Putamen (tissue), 1 donor: ENCODE results near the gene DHRSX.
"Not testable (repeated sequence)": the region's sequence is repeated elsewhere in the genome, so short reads cannot be mapped to it uniquely, and the experiment has no call there.

ENCODE experiments used
- DNase-seq: peaks from one replicate; pipeline ENCODE4 v3.0.0-alpha.2; 2016; ENCODE audit warnings: low spot score

DHRSX gene

DNA sequence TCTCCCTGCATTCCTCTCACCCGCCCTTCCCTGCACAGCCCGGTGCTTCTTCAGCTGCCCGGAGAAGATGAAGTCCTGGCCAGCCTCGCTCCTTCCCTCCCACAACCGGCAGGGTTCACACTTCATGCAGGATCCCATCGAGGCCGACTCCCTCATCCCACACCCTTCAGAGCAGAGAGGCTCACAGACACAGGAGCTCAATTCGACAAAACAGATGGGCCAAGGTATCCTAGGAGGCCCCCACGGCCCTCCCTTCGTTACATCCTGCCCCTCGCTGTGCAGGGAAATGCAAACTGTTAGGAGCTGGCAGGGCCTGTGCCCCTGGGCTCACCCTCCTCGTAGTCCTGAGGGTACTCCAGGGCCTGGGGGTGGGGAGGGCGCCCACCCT lies 238.1 kb downstream of the DHRSX start:
- no peak for DNase-seq

DNA sequence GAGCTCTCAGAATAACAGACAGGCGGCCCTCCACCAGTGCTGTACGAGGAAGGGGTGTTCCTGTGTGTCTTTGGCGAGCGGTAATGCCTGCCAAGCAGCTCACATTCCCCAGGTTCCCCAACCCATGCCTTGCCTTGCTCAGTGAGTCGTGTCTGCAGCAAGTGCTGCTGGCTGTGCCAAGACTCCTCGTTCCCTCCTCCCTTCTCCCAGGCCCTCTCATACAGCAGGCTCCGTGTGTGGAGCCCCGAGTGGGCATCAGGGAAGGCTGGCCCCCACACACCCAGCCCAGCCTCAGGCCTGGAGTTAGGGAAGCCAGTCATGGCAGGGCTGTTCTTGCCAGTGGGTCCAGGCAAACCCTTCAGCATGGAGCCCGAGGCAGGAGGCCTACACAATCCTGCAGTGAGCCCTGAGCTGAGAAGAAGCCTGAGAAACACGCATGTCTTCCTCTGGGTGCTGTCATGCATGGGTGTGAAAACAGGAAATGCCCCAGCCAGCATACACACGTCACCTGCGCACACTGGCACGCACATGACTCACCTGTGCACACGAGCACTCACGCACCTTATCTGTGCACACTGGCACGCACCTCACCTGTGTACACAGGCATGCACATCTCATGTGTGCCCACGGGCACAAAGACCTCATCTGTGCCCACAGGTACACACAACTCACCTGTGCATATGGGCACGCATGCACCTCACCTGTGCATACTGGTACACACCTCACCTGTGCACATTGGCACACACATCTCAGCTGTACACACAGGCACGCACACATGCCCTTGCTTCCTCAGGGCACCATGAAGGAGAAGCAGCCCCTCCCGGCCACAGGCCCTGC lies 238.7 kb downstream of the DHRSX start:
- peak; percentile 11 for DNase-seq

DNA sequence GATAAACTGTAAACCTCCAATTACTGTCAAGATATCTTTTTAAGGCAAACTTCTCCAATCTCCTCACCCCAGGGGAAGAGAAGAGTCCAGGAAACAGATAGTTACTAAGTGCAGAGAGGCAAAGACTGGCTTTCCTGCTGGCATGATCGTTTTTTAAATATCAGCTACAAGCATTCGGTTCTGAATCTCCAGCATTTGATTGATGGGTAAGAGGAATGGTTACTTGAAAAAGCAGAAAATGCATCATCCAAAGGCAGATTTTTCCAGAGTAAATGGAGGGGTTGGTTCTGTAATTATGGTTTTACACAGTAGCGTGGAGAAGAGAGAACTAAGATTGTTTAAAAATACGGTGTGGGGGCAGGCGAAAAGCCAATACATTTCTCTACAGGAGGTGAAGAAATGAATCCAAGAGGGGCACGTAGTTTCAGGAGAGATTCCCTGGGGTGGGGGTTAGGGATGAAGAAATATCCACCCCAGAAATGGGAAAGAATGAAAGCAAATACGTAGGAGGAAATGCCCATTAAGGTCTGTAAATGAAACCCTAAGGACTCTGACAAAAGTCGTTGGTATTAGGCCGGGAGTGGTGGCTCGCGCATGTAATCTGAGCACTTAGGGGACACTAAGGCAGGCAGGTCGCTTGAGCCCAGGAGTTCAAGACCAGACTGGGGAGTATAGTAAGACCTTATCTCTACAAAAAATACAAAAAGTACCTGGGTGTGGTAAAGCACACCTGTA lies 248.3 kb downstream of the DHRSX start:
- DNase-seq: no peak

DNA sequence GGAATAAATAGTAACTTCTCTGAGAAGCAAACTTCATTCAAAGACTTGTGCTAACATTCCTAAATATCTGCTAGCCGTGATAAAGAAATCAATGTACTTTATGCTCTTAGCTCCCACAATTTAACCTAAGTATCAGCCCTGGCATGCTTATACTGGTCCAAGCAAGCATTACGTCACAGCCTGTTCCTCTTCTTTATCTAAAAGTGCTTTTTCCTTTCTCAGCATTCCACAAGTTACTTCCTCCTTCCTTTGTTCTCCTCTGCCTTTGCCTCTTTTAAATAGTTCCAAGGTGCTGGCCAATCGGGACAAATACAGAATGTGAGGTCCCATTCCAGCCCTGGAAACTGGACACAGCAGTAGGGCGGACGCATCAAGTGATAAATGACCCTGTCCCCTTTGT lies 249.6 kb downstream of the DHRSX start:
- no peak for DNase-seq

DNA sequence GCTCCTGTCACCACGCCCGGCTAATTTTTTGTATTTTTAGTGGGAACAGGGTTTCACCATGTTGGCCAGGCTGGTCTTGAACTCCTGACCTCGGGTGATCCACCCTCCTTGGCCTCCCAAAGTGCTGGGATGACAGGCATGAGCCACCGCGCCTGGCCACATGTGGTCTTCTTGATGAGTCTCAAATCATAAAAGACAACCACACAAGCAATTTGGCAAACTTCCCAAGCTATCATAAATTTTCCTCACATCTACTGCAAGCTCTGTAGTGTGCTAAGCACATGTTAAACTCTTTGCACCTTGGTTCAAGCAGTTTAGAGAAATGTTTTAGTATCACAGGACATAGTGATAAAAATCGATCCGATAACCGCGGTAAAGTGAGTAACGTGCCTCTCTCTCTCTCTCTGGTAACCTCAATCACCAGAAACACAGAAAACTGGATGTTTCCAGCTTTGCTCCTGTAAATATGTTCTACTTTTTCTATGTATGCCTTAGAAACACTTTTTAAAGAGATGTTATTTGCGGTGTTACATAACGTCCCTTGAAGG lies 256.8 kb downstream of the DHRSX start:
- no peak for DNase-seq

DNA sequence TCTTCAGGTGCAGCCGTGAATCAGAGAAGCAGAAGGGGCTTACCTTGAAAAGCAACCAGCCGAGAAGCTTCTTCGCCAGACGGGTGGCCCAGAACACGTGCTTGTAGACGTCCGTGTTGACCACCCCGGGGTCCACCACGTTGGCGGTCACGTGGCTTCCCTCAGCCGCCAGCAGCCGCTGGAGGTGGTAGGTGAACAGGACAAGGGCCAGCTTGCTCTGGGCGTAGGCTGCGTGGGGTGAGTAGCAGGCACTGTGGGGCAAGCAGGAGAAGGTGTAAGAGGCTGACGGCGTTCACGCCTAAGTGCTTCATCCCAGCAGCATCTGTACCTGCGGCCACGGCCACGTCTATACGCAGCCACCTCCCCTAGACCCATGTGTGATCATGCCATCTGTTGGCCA lies 257.8 kb downstream of the DHRSX start:
- no peak for DNase-seq

DNA sequence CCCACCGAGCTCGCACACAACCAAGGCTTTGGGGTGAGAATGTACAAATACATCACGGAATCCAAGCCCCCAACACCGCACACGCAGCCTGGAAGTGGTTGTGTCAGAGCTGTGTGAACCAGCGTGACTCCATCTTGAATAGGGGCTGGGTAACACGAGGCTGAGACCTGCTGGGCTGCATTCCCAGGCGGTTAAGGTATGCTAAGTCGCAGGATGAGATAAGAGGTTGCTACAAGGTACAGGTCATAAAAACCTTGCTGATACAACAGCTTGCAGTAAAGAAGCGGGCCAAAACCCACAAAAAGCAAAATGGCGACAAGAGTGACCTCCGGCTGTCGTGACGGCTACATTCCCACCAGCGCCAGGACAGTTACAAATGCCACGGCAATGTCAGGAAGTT lies 258.4 kb downstream of the DHRSX start:
- DNase-seq: no peak

DNA sequence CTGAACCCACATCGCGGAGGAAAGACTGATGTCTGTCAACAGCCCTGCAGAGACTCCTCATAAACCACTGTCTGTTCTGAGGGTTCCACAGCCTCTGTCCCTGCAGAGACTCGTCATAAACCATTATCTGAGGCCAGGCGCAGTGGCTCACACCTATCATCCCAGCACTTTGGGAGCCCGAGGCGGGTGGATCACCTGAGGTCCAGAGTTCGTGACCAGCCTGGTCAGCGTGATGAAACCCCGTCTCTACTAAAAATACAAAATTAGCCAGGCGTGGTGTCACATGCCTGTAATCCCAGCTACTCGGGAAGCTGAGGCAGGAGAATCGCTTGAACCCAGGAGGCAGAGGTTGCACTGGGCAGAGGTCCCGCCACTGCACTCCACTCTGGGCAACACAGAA lies 259.3 kb downstream of the DHRSX start:
- DNase-seq: not testable (repeated sequence)

DNA sequence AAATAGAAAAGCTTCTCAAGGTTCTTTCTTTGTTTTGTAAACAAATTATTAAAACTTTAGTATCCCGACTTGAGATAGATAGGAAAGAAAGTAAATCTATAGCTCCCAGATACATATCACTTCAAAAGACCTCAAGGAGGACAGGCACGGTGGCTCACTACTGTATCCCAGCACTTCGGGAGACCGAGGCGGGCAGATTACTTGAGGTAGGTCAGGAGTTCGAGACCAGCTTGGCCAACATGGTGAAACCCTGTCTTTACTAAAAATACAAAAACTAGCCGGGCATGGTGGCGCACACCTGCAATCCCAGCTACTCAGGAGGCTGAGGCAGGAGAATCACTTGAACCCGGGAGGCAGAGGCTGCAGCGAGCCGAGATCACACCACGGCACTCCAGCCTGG lies 260.0 kb downstream of the DHRSX start:
- not testable (repeated sequence) for DNase-seq

DNA sequence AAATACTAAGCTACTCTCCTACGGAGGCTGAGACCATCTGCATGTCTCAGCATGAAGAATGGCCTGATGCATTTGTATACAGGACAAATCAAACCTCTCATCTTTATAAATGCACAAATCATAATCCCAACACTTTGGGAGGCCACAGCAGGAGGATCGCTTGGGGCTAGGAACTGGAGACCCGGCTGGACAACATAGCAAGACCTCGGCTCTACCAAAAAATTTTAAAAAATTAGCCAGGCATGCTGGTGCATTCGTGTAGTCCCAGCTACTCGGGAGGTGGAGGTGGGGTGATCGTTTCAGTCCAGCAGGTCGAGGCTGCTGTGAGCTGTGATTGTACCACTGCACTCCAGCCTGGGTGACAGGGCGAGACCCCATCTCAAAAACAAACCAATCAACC lies 262.8 kb downstream of the DHRSX start:
- no peak for DNase-seq

DNA sequence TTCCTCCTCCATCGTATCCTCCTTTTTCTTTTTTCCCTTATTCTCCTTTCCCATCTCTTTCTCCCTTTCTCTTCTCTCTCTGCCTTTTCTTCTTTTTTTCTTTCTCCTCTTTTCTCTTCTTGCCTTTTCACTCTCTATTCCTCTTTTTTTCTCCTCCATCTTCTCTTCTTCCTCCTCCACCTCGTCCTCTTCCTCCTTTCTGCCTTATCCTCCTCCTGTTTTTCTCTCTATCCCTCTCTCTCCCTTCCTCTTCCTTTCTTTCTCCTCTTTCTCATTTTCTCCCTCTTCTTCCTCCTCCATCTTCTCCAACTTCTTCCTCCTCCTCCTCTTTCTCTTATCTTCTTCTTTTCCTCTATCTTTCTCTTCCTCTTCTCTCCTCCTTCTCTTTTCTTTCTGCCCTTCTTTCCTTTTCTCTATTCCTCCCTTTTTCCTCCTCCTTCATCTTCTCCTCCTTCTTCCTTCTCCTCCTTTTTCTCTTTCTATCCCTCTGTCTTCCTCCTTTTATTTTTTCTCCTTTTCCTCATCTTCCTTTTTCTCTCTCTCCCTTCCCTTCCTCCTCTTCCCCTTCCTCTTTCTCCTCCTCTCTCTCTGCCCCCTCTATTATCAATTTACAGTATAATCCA lies 269.1 kb downstream of the DHRSX start:
- DNase-seq: no peak

DNA sequence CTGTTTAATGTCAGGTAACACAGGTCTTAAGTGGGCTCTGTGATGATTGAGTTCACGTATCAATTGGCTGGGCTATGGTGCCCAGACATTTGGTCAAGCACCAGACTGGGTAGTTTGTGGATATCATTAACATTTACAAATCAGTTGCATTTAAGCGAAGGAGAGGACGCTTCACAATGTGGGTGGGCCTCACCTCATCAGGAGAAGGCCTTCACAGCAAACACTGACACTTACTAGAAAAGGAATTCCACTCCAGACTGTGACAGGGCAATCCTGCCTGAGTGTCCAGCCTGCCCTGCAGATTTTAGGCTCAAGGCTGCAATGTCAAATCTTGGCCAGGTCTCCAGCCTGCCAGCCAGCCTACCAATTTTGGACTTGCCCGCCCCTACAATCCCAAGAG lies 270.3 kb downstream of the DHRSX start:
- DNase-seq: no peak

DNA sequence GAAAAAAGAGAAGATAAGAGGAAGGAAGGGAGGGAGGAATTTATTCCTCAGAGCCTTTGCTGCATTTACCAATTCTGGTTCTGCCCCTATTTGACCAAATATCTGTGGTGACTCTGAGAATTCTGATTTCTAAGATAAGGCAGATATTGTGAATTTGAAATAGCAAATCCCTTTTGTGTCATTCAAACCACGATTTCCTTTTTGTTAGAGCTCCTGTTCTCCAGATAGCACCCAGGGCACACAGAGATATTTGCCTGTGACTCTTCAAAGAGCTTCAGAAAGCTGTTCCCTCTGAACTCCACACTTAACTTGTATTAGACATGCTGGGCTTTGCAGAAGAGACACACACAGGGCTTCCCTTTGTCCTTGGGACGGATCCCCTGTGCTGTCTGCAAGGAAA lies 272.2 kb downstream of the DHRSX start:
- DNase-seq: no peak

DNA sequence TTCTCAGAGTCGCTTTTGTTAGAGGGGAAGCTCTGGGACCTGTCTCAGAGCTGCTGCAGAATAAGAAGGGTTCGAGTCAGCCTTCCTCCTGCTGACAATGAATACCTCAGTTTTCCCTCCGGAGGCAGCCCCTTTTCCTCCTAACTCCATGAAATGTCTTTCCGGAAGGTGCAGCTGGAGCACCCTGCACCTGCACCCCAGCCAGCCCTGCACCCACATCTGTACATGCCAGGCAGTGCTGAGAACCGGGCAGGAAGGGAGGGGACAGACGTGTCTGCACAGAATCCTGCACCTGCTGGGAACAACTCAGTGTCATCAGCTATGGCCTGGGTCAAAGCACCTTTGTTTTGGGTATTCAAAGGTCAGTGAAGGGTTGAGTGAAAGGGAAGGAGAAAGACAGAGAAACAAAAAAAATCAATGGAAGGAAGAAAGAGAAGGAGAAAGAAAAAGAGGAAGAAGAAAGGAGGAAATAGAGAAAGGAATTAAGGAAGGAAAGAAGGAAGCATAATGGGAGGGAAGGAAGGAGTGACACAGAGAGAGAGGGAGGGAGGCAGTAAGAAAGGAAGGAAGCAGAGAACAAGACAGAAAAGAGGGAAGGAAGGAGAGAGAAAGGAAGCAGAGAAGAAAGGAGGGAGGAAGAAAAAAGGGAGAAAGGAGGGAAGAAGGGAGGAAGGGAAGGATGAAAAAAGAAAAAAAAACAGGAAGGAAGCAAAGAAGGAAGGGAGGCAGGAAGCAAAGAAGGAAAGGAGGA lies 273.7 kb downstream of the DHRSX start:
- no peak for DNase-seq

DNA sequence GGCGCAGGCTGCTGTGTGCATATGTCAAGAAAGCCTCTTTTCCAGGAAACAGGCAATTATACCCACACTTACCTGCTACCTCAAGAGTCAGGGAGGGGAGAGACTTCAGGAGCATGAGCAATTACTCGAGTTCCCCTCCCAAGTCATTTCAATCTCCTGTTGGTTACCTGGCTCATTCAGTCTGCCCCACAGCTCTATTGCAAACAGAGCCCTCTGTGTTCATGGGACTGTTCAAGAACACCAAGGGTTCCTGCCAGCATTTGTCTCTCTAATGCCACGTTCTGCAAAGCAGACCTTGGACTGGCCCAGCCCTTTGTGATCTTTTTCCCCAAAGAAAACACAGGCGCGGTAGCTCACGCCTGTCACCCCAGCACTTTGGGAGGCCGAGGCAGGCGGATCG lies 274.6 kb downstream of the DHRSX start:
- DNase-seq: no peak

DNA sequence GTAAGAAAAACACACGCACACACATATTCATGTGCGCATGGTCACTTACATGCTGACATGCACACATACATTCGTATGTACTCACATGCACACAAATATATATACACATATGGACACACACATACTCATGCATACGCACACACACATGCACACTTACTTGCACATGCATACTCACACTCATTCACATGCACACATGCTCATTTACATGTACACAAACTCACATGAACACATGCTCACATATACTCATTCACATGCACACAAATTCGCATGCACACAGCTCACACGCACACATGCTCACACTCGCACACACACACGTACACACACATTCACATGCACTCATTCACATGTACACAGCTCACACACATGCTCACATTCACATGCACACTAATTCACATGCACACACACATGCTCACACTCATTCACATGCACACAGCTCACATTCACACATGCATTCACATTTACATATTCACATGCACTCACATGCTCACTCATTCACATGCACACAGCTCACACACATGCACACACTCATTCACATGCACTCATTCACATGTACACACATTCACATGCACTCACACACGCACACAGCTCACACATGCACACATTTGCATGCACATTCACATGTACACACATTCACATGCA lies 276.1 kb downstream of the DHRSX start:
- no peak for DNase-seq

DNA sequence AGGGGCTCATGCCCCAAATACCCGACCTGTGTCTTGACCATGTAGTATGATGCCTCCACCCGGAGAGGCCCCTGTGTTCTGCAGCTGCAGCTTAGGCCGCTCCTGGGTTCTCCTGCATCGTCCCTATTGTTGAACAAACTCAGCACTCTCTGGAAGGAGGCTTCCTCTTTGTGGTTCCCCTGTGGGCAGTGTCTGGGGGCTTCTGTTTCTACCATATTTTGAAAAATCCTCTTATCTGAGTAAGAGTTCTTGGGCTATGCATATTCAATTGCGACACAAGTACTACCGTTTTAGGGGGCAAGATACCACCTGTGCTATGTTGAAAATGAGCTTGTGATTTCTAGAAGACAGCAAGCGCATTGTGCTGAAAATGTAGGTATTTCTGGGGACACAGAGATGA lies 276.6 kb downstream of the DHRSX start:
- no peak for DNase-seq

DNA sequence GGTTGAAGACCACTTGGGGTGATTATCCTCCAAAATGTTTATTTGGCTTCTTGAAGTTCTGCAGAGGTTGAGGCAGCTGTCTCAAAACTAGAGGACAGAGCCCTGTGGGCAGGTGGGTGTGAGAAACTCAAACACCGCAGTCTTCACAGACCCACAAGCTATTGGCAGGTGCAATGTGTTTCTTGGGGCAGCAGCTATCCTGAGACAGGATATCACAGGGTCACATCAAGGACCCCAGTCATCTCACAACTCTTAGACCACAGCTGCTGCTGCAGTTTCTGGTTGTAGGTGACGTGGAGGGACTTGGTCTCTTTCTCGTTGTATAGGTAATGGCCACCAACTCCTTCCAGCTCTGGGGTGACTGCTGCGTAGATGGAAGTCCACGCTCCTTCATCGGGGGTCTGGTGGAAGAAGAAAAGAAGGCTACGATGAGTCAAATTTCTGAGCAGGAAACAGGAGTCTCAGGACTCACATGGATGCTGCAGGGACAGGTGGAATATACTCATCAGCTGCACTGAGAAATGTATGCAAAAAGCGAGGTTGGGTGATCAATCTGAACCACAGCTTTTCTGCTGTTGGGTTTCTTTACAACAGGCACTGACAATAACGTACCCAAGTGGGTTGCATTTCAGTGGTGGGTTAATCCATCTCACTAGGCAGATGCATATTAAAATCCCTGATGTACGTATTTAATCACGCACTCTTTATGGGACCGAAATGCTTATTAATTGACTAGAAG lies 279.8 kb downstream of the DHRSX start:
- DNase-seq: no peak

DNA sequence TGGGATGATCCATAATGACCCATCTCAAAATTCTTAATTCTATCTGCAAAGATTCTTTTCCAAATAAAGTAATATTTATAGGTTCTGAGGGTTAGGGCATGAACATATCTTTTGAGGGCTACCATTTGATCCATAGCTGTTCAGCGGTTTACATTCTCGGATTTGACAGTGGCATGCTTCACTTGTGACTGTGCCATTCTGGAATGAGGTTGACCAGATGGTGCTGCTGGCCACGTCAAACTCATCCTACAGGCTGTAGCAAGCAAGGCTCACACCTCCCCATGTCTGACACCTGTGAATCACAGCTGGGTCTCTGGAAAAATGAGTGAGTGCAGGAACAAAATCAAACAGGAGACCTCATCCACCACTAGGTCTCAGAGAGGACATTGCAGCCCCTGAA lies 280.5 kb downstream of the DHRSX start:
- DNase-seq: no peak

DNA sequence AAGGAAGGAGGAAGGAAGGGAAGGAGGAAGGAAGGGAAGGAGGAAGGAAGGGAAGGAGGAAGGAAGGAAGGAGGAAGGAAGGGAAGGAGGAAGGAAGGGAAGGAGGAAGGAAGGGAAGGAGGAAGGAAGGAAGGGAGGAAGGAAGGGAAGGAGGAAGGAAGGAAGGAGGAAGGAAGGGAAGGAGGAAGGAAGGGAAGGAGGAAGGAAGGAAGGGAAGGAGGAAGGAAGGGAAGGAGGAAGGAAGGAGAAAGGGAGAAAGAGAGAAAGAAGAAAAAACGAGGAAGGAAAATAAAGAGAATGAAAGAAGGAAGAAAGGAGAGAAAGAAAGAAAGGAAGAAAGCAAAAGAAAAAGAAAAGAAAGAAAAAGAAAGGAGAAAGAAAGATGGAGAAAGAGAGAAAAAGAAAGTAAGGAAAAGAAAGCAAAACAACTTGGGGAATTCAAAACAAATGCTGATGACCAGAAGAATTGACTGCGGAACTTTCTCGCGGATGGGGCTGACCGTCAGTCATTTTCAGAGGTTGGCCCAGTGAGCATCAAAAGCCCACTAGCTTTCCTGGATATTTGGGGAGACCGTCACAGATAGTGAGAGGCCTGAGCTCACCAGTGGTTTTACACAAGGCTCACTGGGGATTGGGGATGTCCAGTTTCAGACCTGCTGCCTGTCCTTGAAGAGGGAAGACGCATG lies 286.5 kb downstream of the DHRSX start:
- DNase-seq: not testable (repeated sequence)
